PC-3 (cell line): ENCODE results near the gene CNP. TPM values are rescaled to one million over a fixed set of nuclear protein-coding genes. Genes with fewer than 3 reads are reported as not detected.

Experiments
- ATAC-seq: fragments of 200-7000 bp; cut with Tn5 transposase; 2 replicates; pipeline ENCODE4 v1.9.1; 2020; ENCODE audit warnings: mild to moderate bottlenecking, moderate library complexity
- BruUV-seq: library from RNA; stranded (reverse); fragments of 400-500 nt; replicated peaks from 2 replicates; lab custom pipeline; 2021; lab: Mats Ljungman, UMichigan
- CTCF ChIA-PET: fragments of 300-600 bp; sonication (Branson Sonifier 250); formaldehyde crosslinking; loops from one replicate; lab custom pipeline; 2022; ENCODE audit warnings: antibody characterized with exemption; lab: Charles Lee
- POLR2A ChIA-PET: fragments of 300-600 bp; sonication (Branson Sonifier 250); formaldehyde crosslinking; loops from one replicate; lab custom pipeline; 2022; ENCODE audit warnings: antibody characterized with exemption; ENCODE audit not compliant: unreplicated experiment; lab: Charles Lee
- DNase-seq: peaks from one replicate; pipeline ENCODE4 v3.0.0-alpha.2; 2015
- H2AFZ ChIP-seq: fragments of 300-600 bp; sonication (generic); 2 replicates; pipeline ENCODE4 v1.6.0; 2016; ENCODE audit warnings: antibody characterized with exemption, low read length
- H3F3A ChIP-seq: fragments of 300-600 bp; sonication (generic); one replicate; pipeline ENCODE4 v1.6.0; 2017; ENCODE audit warnings: antibody characterized with exemption, low read length, control low read depth, mild to moderate bottlenecking; ENCODE audit not compliant: unreplicated experiment
- H3K27ac ChIP-seq: fragments of 300-600 bp; sonication (generic); 2 replicates; pipeline ENCODE4 v1.5.1; 2016; ENCODE audit warnings: mild to moderate bottlenecking, low read length
- H3K27me3 ChIP-seq: fragments of 300-600 bp; sonication (generic); 2 replicates; pipeline ENCODE4 v1.6.1; 2016; ENCODE audit warnings: low read length, mixed read lengths
- H3K36me3 ChIP-seq: fragments of 300-600 bp; sonication (generic); 2 replicates; pipeline ENCODE4 v1.6.1; 2016; ENCODE audit warnings: low read depth, mixed run types, low read length, mixed read lengths
- H3K4me1 ChIP-seq: fragments of 300-600 bp; sonication (generic); 2 replicates; pipeline ENCODE4 v1.5.1; 2016; ENCODE audit warnings: low read length; ENCODE audit not compliant: insufficient read depth
- H3K4me2 ChIP-seq: fragments of 300-600 bp; sonication (generic); 2 replicates; pipeline ENCODE4 v1.6.0; 2016; ENCODE audit warnings: low read length
- H3K4me3 ChIP-seq: fragments of 300-600 bp; sonication (generic); 2 replicates; pipeline ENCODE4 v1.5.1; 2016; ENCODE audit warnings: mild to moderate bottlenecking, low read length, mixed read lengths
- H3K79me2 ChIP-seq: fragments of 300-600 bp; sonication (generic); 2 replicates; pipeline ENCODE4 v1.6.1; 2017; ENCODE audit warnings: low read length, mixed read lengths
- H3K9ac ChIP-seq: fragments of 300-600 bp; sonication (generic); 2 replicates; pipeline ENCODE4 v1.6.0; 2016; ENCODE audit warnings: mild to moderate bottlenecking, low read length
- H3K9me2 ChIP-seq: fragments of 300-600 bp; sonication (generic); replicated peaks from 2 replicates; pipeline ENCODE4 v1.6.1; 2016; ENCODE audit warnings: mixed run types, low read length, mixed read lengths
- H3K9me3 ChIP-seq: fragments of 300-600 bp; sonication (generic); 2 replicates; pipeline ENCODE4 v1.6.1; 2016; ENCODE audit warnings: low read length, mixed read lengths
- H4K20me1 ChIP-seq: fragments of 300-600 bp; sonication (generic); 2 replicates; pipeline ENCODE4 v1.6.1; 2016; ENCODE audit warnings: low read length, mixed read lengths
- CTCF ChIP-seq: fragments of 300-600 bp; sonication (generic); conservative IDR thresholded peaks from 2 replicates; pipeline ENCODE4 v1.5.1; 2017; ENCODE audit warnings: antibody characterized with exemption, low read depth, mild to moderate bottlenecking, low read length
- EZH2 ChIP-seq: fragments of 300-600 bp; sonication (generic); IDR thresholded peaks from one replicate; pipeline ENCODE4 v1.6.1; 2017; ENCODE audit warnings: antibody characterized with exemption, mild to moderate bottlenecking, low read length; ENCODE audit not compliant: unreplicated experiment
- EZH2phosphoT487 ChIP-seq: fragments of 300-600 bp; sonication (generic); IDR thresholded peaks from 2 replicates; pipeline ENCODE4 v1.6.1; 2018; ENCODE audit warnings: mild to moderate bottlenecking, antibody characterized with exemption, low read length, borderline replicate concordance
- intact Hi-C: fragments of 100-400 bp; cut with micrococcal nuclease; formaldehyde crosslinking; loops from 2 replicates; pipeline ENCODE4 v1.9.0; 2023
- total RNA-seq: library from RNA; depleted of rRNA; stranded (reverse); fragments of >200 nt; gene quantifications from 2 replicates; pipeline ENCODE4 v1.2.3, GENCODE V29; 2014

CNP gene
- total RNA-seq, 1 experiment from 2014 or later: 91.6 TPM

DNA sequence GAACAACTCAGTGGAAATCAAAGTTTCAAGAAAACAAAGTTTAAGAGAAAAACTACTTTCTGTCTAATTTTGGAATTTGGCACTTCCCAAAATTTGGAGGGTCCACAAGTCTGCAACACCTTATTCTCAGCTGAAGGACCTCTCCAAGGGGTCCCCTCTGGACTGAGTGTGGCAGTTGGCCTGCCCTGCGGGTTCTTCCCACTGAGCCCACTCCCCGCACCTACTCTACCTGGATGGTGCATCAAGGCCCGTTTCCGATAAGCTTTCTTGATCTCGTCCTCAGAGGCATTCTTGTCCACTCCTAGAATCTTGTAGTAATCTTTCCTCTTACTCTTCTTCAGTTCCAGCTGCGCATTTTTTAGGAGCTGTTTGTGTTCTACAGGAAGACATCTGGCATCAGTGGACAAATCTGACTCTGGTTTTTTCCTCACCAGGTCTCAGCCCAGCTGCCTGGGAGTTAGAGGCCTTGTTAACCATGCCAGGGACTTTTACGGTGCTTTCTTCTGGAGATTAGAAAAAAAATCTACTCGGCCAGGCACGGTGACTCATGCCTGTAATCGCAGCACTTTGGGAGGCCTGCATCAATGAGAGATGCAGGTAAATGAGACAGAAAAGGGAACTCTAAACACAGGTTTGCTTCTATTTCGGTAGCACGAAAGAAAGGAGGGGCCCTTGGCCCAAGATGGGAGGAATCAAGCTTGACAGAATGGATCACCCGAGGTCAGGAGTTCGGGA lies 15.6 kb downstream of the CNP start:
- BruUV-seq: no TSS peak
- H3K9me3 ChIP-seq: no peaks in the 10 kb centered on the region
- intact Hi-C loops: no loop called here
- no peak overlapping the region for H3K27ac ChIP-seq
- ChIA-PET POLR2A (no interaction called here), CTCF (no interaction called here)
- DNase-seq: no peak
- H3K9ac ChIP-seq: no peak overlapping the region
- TF ChIP-seq EZH2: no peak
- no peaks in the 10 kb centered on the region for H4K20me1 ChIP-seq
- H3K4me3 ChIP-seq: no peak overlapping the region
- no peak overlapping the region for H3K4me2 ChIP-seq
- 0 out of 2 replicates have a peak, but pooled peaks cover 5% of the 10 kb centered on the region for H3K4me1 ChIP-seq
- H3K36me3 ChIP-seq: peaks cover 33% of the 10 kb centered on the region
- no peaks in the 10 kb centered on the region for H3F3A ChIP-seq
- no peak overlapping the region for H2AFZ ChIP-seq
- peak; percentile 75 for ATAC-seq
- no peaks in the 10 kb centered on the region for H3K27me3 ChIP-seq
- no peaks in the 10 kb centered on the region for H3K79me2 ChIP-seq
- H3K9me2 ChIP-seq: no peaks in the 10 kb centered on the region

- H3K9me3 ChIP-seq: no peaks in the 10 kb centered on the region
- peaks cover 2% of the 10 kb centered on the region for H3K4me1 ChIP-seq
- H3K27ac ChIP-seq: no peak overlapping the region
- BruUV-seq: no TSS peak
- intact Hi-C loops: no loop called here
- H3K27me3 ChIP-seq: no peaks in the 10 kb centered on the region
- no peaks in the 10 kb centered on the region for H3F3A ChIP-seq
- no peaks in the 10 kb centered on the region for H3K9me2 ChIP-seq
- no peak overlapping the region for H3K4me2 ChIP-seq
- H3K9ac ChIP-seq: no peak overlapping the region
- ChIA-PET CTCF (interaction anchor here (0.6 kb wide), 1 partner anchor 132 kb away, joined by 11 read pairs; no protein-coding TSS in a partner anchor), POLR2A (no interaction called here)
- no peak for DNase-seq
- no peaks in the 10 kb centered on the region for H3K79me2 ChIP-seq
- TF ChIP-seq CTCF: no peak
- TF ChIP-seq EZH2phosphoT487: no peak
- TF ChIP-seq EZH2: no peak
- H3K4me3 ChIP-seq: no peak overlapping the region
- no peaks in the 10 kb centered on the region for H4K20me1 ChIP-seq
- ATAC-seq: no peak
- H3K36me3 ChIP-seq: peaks cover 55% of the 10 kb centered on the region
- no peak overlapping the region for H2AFZ ChIP-seq
Observed at GRCh38 chr17:41984454-41984853, 17.9 kb downstream of the CNP start.

GRCh38 chr17:41985919-41986318 lies 19.3 kb downstream of the CNP start:
- Histone ChIP-seq H3K4me1 (peaks cover 13% of the 10 kb centered on the region), H3K4me3 (no peak overlapping the region), H3K36me3 (peaks cover 64% of the 10 kb centered on the region), H3K9me2 (no peaks in the 10 kb centered on the region), H3K27me3 (no peaks in the 10 kb centered on the region), H3K27ac (no peak overlapping the region), H3F3A (peaks cover 3% of the 10 kb centered on the region), H3K4me2 (no peak overlapping the region), H3K79me2 (no peaks in the 10 kb centered on the region), H4K20me1 (no peaks in the 10 kb centered on the region; the same call in 1 of the 2 replicates), H2AFZ (no peak overlapping the region), H3K9ac (no peak overlapping the region), H3K9me3 (no peaks in the 10 kb centered on the region)
- intact Hi-C loops: no loop called here
- no TSS peak for BruUV-seq
- POLR2A ChIA-PET: no interaction called here
- CTCF ChIA-PET: no interaction called here
- ATAC-seq: no peak
- no peak for TF ChIP-seq EZH2
- no peak for DNase-seq
